GOT3 (cell line): ENCODE results near the gene MARVELD1.

ENCODE experiments used
- DNase-seq: peaks from one replicate; lab custom pipeline; 2025; ENCODE audit warnings: mixed read lengths; lab: John Stamatoyannopoulos, UW

Gene MARVELD1

DNA sequence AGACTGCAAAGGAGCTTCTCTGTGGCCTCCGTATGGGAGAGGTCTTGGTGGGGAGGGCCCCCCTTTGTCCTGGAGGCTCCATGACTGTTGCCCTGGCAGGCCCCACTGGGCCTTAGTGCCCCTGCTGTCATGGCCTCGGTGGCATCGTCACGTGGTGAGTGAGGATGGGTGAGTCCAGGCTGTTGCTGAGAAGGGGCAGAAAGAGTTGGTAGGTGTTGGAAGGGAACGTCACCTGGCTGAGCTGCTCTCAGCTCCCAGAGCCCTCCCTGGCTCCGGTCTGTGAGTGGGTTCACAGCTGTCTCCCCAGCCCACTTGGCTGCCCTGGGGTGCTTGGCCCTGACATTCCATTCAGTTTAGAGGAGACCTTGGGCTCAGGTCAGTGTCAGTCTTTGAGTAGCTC is 42.2 kb downstream of the MARVELD1 start:
- no peak for DNase-seq

DNA sequence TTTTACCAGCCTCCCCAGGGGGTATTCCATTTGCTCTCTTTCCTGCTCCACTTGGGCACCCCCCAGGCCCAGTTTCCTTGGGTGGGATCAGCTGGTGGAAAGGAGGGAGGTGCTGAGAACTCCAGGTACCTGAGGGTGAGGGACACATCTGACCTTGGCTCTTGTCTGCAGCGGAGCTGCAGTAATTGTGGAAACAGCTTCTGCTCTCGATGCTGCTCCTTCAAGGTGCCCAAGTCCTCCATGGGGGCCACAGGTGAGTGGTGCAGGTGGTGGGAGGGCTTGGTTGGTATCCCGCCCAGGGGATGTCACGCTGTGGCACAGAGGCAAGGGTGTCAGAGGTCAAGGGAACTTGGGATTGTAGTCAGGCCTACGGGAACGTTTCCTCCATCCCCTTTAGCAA is 43.9 kb downstream of the MARVELD1 start:
- no peak for DNase-seq

GRCh38 chr10:97759158-97759887 is 45.8 kb downstream of the MARVELD1 start:
- no peak for DNase-seq

DNA sequence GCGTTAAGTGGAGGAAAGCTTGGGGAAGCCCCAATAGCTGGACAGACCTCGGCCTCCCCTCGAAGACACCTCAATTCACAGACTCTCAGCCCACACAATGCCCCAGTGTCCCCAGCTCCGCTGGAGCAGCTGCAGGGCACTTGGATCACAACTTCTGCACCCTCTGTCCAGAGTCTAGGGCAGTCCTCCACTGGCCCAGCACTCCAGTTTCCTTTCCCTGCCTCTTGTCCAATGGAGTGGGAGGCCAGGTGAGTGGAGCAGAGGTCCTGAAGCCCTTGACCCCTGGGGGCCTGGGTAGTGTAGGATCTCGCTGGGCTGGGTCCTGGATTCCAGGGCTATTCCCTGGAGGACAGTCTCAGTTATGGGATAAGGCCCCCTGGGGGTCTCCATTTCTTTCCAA is 46.4 kb downstream of the MARVELD1 start:
- DNase-seq, result no peak

DNA sequence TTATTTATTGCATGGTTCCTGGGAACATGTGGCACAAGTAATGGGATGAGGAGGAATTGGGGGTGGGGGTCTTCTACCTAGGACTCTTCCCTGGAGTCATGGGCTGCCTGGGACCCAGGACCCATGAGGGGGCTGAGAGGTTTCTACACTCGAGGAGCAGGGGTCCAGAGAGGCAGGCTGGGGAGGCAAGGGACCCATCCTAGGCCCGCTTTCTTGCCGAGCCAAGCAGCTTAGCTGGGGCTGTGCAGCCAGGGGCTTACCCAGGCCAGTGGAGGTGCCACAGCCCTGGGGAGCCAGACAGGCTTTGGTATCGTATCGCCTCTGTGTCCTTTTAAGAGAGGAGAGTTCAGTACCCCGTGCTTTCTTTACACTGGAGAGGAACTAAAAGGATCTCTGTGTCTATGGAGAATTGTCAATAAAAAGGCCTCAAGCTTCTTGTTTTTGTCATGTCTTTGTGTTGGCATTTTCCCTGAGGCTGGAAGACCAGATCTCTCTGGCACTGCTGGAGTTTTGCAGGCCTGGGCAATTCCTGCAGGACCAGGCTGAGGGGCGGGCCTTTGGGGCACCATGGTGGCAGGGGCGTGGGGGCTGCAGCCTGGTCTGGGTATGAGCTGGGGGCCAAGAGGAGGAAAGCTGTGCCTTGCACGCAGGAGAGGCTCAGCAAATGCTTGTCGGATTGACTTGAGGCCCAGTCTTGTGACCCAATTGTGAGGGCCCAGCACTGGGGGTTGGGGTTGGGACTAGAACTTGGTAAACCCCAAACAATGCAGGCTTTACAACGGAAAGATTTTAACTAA is 47.1 kb downstream of the MARVELD1 start:
- no peak for DNase-seq

DNA sequence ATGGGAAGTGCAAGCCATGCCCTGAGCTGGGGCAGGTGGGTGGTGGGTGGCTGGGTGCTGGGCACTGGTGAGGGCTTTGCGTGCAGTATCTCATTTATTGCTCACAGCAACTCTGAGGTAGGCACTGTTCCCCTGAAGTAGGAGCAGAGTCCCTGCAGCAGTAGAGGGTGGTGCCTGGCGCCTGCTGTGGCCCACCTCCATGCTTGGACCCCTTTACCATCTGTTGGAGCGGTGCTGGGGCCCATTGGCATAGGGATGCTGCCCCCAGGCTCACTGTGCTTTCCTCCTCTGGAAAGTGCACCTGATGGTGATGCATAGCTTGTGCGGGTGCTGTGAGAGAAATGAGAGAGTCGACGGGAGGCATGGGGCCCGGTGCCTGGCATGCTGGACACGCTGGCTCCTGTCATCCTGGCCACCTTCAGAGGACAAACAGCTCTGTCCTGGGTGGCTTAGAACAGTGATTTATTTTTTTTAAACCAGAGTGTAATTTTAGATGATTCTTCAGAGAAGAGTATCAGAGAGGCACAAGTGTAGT is 47.9 kb downstream of the MARVELD1 start:
- DNase-seq, result no peak

DNA sequence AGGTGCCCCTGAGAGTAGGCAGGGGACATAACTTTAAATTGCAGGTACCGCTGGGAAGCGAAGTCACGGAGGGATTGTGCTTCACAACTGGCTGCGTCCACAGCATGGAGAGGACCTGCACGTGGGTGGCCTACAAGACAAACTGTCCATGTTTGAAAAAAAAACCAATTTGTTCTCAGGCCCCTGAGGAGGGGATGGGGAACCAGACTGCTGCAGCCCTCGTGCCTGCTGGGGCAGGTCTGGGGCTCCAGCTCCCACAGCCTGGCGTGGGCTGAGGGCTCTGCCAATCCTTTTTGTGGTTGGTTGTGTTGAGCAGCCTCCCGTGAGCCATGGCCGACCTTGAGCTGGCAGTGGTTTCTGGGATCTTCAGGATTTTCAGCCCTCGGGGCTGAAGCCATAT is 48.5 kb downstream of the MARVELD1 start:
- no peak for DNase-seq

- no peak for DNase-seq
These were observed 49.3 kb downstream of the MARVELD1 start for GRCh38 chr10:97762816-97763215.

GRCh38 chr10:97763411-97763810 is 49.9 kb downstream of the MARVELD1 start:
- DNase-seq, result no peak

GRCh38 chr10:97763947-97764346 is 50.4 kb downstream of the MARVELD1 start:
- DNase-seq, result no peak

GRCh38 chr10:97764519-97764931 is 51.0 kb downstream of the MARVELD1 start:
- no peak for DNase-seq

GRCh38 chr10:97765201-97765600 is 51.7 kb downstream of the MARVELD1 start:
- no peak for DNase-seq

DNA sequence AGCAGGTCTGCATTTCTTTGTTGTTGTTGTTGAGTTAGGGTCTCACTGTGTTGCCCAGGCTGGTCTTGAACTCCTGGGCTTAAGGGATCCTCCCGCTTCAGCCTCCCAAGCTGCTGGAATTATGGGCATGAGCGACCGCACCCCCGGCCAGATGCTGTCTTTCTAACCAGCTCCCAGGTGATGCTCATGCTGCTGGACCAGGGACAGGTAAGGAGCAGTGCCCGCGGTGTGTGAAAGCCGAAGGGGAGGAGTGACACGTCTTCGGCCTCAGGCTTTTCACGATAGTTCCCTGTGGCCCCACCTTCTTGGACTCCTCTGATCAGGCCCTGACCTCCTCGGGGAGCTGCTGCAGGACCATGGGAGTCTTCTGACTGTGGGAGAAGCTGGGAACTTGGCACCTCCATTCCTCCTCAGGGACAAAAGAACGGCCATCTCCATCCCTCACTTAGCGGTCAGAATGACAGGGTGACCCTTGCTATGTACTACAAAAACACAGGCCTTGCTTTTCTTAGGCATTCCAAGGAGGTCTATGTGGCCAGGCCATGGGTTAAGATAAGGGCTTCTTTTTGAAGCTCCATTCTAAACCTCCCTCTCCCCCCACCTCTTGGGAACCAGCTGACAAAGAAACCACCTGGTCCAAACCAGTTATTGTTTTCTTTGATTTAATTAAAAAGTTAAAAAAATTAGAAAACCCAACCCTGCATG is 52.7 kb downstream of the MARVELD1 start:
- DNase-seq, result no peak

- DNase-seq, result no peak
These were observed 53.7 kb downstream of the MARVELD1 start for GRCh38 chr10:97766996-97767924.
